ENCODE measurements around the gene LLGL2. TPM values are rescaled to one million over a fixed set of nuclear protein-coding genes. Genes with fewer than 3 reads are reported as not detected.

The LLGL2 gene
- total RNA-seq, 4 donors from 2014 or later: 0.78 to 7.1 (median 1.4) TPM

DNA sequence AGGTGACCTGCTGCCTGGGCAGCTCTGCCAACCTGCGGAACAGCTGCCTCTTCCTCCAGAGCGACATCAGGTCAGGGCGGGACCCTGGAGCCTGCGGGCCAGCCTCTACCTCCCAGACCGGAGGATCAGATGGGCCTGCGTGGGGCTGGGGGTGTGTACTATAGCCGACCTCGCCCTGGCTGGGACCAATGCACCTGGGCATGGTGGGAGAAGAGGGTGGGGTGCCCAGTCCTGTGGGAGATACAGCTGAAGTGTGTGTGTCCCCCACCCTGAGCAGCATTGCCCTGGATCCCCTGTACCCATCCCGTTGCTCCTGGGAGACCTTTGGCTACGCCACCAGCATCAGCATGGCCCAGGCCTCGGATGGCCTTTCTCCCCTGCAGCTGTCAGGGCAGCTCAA is 29.5 kb upstream of the LLGL2 start:
- intact Hi-C loops (cut with DNase I; ENCODE audit: low total_unique reads): no loop called here
- no peak for DNase-seq

DNA sequence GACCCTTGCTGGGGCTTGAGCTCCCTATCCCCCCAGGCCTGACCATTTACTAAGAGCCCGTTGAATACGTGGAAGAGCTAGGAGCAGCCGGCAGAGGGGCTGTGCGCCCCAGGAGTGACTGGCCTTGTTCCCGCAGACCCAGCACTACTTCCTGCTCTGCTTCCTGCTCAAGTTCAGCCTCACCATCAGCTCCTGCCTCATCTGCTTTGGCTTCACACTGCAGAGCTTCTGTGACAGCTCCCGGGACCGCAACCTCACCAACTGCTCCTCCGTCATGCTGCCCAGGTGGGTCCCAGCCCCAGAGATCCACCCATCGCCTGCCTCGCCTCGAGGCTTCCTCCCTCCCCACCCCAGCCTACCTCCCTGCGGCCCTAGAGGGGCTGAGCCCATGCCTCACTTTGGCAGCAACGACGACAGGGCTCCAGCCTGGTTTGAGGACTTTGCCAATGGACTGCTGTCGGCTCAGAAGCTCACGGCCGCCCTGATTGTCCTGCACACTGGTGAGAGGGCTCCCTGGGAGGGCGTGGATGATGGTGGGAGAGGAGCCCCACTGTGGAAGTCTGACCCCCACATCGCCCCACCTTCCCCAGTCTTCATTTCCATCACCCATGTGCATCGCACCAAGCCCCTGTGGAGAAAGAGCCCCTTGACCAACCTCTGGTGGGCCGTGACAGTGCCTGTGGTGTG is 27.3 kb upstream of the LLGL2 start:
- TF ChIP-seq, protein P1, sequence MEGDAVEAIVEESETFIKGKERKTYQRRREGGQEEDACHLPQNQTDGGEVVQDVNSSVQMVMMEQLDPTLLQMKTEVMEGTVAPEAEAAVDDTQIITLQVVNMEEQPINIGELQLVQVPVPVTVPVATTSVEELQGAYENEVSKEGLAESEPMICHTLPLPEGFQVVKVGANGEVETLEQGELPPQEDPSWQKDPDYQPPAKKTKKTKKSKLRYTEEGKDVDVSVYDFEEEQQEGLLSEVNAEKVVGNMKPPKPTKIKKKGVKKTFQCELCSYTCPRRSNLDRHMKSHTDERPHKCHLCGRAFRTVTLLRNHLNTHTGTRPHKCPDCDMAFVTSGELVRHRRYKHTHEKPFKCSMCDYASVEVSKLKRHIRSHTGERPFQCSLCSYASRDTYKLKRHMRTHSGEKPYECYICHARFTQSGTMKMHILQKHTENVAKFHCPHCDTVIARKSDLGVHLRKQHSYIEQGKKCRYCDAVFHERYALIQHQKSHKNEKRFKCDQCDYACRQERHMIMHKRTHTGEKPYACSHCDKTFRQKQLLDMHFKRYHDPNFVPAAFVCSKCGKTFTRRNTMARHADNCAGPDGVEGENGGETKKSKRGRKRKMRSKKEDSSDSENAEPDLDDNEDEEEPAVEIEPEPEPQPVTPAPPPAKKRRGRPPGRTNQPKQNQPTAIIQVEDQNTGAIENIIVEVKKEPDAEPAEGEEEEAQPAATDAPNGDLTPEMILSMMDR (IDR thresholded peaks at IDR 0.05 in 4 of 5, conservative IDR thresholded peaks at IDR 0.05 in 1 of 5): no peak
- TF ChIP-seq POLR2A (IDR thresholded peaks at IDR 0.05): no peak
- ATAC-seq (no peak), DNase-seq (no peak)
- Histone ChIP-seq H3K36me3 (peaks cover 0 to 76% of the 10 kb centered on the region in 2 donors), H3K4me3 (no peak overlapping the region), H3K27me3 (no peaks in the 10 kb centered on the region), H3K4me1 (peaks cover 4 to 9% of the 10 kb centered on the region in 2 donors), H3K9me3 (no peaks in the 10 kb centered on the region), H3K27ac (peak overlapping the region in 3 of 4 donors; percentile 18 to 67 (median 19))
- in situ Hi-C loops (cut with MboI; ENCODE audit: low sequenced_read_pairs in 4 of 4) (loop anchor here in 1 of 4 donors (10.0 kb wide), 1 partner anchor 63 kb away; no protein-coding TSS in a partner anchor), intact Hi-C loops (cut with DNase I; ENCODE audit: low total_unique reads) (no loop called here)

More for the DNA sequence above, 29.5 kb upstream of the LLGL2 start:
- Histone ChIP-seq H3K27me3 (no peaks in the 10 kb centered on the region), H3K4me3 (no peak overlapping the region), H3K4me1 (peaks cover under 1 to 3% of the 10 kb centered on the region in 2 donors), H3K36me3 (peaks cover 0 to 85% of the 10 kb centered on the region in 2 donors), H3K9me3 (no peaks in the 10 kb centered on the region), H3K27ac (no peak overlapping the region)
- ATAC-seq: no peak
- in situ Hi-C loops (cut with MboI; ENCODE audit: low sequenced_read_pairs in 4 of 4): loop anchor here in 1 of 4 donors (10.0 kb wide), 1 partner anchor 61 kb away; no protein-coding TSS in a partner anchor
- TF ChIP-seq, protein P1 (IDR thresholded peaks at IDR 0.05 in 4 of 5, conservative IDR thresholded peaks at IDR 0.05 in 1 of 5): no peak
- TF ChIP-seq POLR2A (IDR thresholded peaks at IDR 0.05): no peak

DNA sequence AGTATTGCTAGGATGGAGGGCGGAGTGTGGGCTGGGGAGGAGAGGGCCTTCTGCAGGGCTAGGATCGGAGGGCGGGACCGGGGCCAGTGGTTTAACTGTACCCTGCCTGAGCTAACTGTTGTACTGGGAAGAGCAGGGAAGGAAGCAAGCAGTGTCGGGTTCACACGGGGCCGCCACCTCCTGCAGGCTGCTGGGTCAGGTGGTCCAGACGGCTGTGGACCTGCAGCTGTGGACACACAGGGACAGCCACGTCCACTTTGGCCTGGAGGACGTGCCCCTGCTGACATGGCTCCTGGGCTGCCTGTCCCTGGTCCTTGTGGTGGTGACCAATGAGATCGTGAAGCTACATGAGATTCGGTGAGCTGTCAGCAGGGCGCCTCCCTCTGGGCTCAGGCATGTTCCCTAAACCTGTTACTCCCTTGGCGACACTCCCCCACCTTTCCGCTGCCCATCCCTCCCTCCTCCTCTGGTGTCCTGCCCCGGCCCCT is 26.7 kb upstream of the LLGL2 start:
- DNase-seq (peak in 1 of 2 donors; percentile 58), ATAC-seq (peak in 1 of 2 donors; percentile 54)
- H3K36me3 ChIP-seq: peaks cover 0 to 75% of the 10 kb centered on the region in 2 donors
- H3K9me3 ChIP-seq: no peaks in the 10 kb centered on the region
- no peak overlapping the region for H3K4me3 ChIP-seq
- in situ Hi-C loops (cut with MboI; ENCODE audit: low sequenced_read_pairs in 4 of 4) (loop anchor here in 1 of 4 donors (10.0 kb wide), 1 partner anchor 64 kb away; no protein-coding TSS in a partner anchor), intact Hi-C loops (cut with DNase I; ENCODE audit: low total_unique reads) (no loop called here)
- peaks cover 4 to 9% of the 10 kb centered on the region in 2 donors for H3K4me1 ChIP-seq
- H3K27me3 ChIP-seq: no peaks in the 10 kb centered on the region
- peak overlapping the region; percentile 18 to 67 (median 30) for H3K27ac ChIP-seq
- no peak for TF ChIP-seq POLR2A (IDR thresholded peaks at IDR 0.05)
- TF ChIP-seq, protein P1 (IDR thresholded peaks at IDR 0.05 in 4 of 5, conservative IDR thresholded peaks at IDR 0.05 in 1 of 5): peak in 1 of 5 experiments; percentile 18

DNA sequence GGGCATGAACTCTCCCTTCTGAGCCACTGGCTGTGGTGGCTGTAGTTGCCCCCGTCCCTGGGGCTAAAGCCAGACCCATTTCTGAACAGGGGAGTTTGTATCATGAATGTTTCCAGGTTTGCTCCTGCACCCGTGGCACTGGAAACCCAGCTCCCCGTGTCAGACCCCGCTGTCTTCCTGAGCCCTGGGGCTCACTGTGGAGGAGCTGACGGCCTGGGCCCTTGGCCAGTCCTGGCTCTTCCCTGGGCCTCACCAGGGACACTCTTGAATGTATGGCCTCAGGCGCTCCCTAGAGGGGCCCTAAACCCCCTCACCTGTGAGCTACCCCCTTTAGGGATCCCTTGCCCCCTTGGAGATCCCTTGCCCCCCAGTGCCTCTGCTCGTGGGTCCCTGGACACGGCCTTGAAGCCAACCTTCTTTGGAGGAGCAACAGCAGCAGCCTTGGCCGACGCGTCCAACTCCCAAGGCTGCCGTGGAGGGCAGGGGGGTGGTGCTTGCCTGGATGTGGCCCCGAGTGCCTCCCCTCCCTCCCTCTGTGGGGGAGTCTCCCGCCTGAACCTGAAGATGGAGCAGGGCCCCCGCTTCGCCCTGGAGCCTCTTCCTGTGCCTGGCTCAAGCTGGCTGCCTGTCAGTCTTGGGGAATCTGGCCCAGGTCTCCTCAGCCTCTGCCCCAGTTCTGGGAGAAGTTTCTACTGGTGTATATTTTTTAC is 26.0 kb upstream of the LLGL2 start:
- Histone ChIP-seq H3K36me3 (peaks cover 0 to 68% of the 10 kb centered on the region in 2 donors), H3K9me3 (no peaks in the 10 kb centered on the region), H3K4me1 (peaks cover 4 to 9% of the 10 kb centered on the region in 2 donors), H3K27ac (peak overlapping the region; percentile 18 to 67 (median 30)), H3K4me3 (no peak overlapping the region), H3K27me3 (no peaks in the 10 kb centered on the region)
- intact Hi-C loops (cut with DNase I; ENCODE audit: low total_unique reads) (no loop called here), in situ Hi-C loops (cut with MboI; ENCODE audit: low sequenced_read_pairs in 4 of 4) (loop anchor here in 1 of 4 donors (10.0 kb wide), 1 partner anchor 65 kb away; no protein-coding TSS in a partner anchor)
- ATAC-seq (no peak), DNase-seq (no peak)
- no peak for TF ChIP-seq POLR2A (IDR thresholded peaks at IDR 0.05)
- TF ChIP-seq, protein P1 (IDR thresholded peaks at IDR 0.05 in 4 of 5, conservative IDR thresholded peaks at IDR 0.05 in 1 of 5): no peak
